H1 (cell line): ENCODE data around the gene HS3ST3B1. TPM values are rescaled to one million over a fixed set of nuclear protein-coding genes. Genes with fewer than 3 reads are reported as not detected.
A peak's percentile ranks its signal among the peaks of the same experiment; 100 is the strongest.

ENCODE experiments used
- CTCF ChIA-PET: fragments of 300-600 bp; sonication (Branson Sonifier 250); formaldehyde crosslinking; loops from one replicate; lab custom pipeline; 2021; ENCODE audit not compliant: partially characterized antibody; lab: Charles Lee
- POLR2A ChIA-PET: fragments of 300-600 bp; sonication (Branson Sonifier 250); formaldehyde crosslinking; loops from one replicate; lab custom pipeline; 2021; ENCODE audit warnings: inconsistent platforms; ENCODE audit not compliant: partially characterized antibody; lab: Charles Lee
- DNase-seq, 2 experiments: peaks; one replicate each; pipeline versions ENCODE4 v3.0.0 to v3.0.0-alpha.2; 2010 to 2022; ENCODE audit warnings: low spot score in 2 of 2, low read depth in 1 of 2, mixed read lengths in 1 of 2
- FAIRE-seq: peaks from 2 replicates; lab custom pipeline; 2011; peaks lifted over from hg19 to GRCh38; lab: Jason Lieb, UNC
- H2AFZ ChIP-seq: 2 replicates; pipeline ENCODE4 v1.8.1; 2012; ENCODE audit warnings: low read length, inconsistent platforms
- H2AK5ac ChIP-seq: 2 replicates; pipeline ENCODE4 v1.6.1; 2013; ENCODE audit warnings: low read depth, low read length
- H2BK120ac ChIP-seq: replicated peaks from 2 replicates; pipeline ENCODE3; 2013; ENCODE audit warnings: low read depth, low read length, inconsistent platforms
- H2BK12ac ChIP-seq: 2 replicates; pipeline ENCODE4 v1.6.1; 2013; ENCODE audit warnings: low read depth, low read length
- H2BK15ac ChIP-seq: 2 replicates; pipeline ENCODE4 v1.6.1; 2013; ENCODE audit warnings: low read length
- H2BK20ac ChIP-seq: 2 replicates; pipeline ENCODE4 v1.6.1; 2013; ENCODE audit warnings: low read length
- H2BK5ac ChIP-seq: 2 replicates; pipeline ENCODE4 v1.6.1; 2013; ENCODE audit warnings: low read depth, low read length
- H3K14ac ChIP-seq: 2 replicates; pipeline ENCODE4 v1.6.1; 2013; ENCODE audit warnings: inconsistent platforms; ENCODE audit not compliant: insufficient read length
- H3K18ac ChIP-seq: 2 replicates; pipeline ENCODE4 v1.6.1; 2013; ENCODE audit warnings: low read length; ENCODE audit errors: extremely low read depth
- H3K23ac ChIP-seq: 2 replicates; pipeline ENCODE4 v1.6.1; 2013; ENCODE audit warnings: inconsistent platforms; ENCODE audit not compliant: insufficient read length
- H3K23me2 ChIP-seq: 2 replicates; pipeline ENCODE4 v1.6.1; 2013; ENCODE audit warnings: low read depth, low read length
- H3K27ac ChIP-seq: 2 replicates; pipeline ENCODE4 v1.6.1; 2011; ENCODE audit warnings: low read depth, low read length, inconsistent platforms
- H3K27me3 ChIP-seq, 4 experiments: replicated peaks in 1 of 4; 1 replicate in 1 of 4; 2 replicates in 3 of 4; pipeline versions ENCODE4 v1.6.1 to v1.8.1; 2011 to 2013; ENCODE audit warnings: low read length in 3 of 4, mild to moderate bottlenecking in 3 of 4, inconsistent platforms in 2 of 4, mixed read lengths in 2 of 4, moderate library complexity in 1 of 4; ENCODE audit not compliant: control insufficient read depth in 3 of 4, insufficient read depth in 3 of 4; ENCODE audit errors: extremely low read depth in 1 of 4
- H3K36me3 ChIP-seq, 4 experiments: 2 replicates each; pipeline versions ENCODE4 v1.6.1 to v1.8.1; 2011 to 2013; ENCODE audit warnings: mild to moderate bottlenecking in 4 of 4, low read length in 3 of 4, moderate library complexity in 2 of 4, control low read depth in 1 of 4, inconsistent platforms in 1 of 4; ENCODE audit not compliant: insufficient read depth in 4 of 4, control insufficient read depth in 2 of 4
- H3K4ac ChIP-seq: replicated peaks from 2 replicates; pipeline ENCODE3; 2013; ENCODE audit warnings: low read length, low read depth, mixed read lengths, inconsistent platforms; ENCODE audit not compliant: insufficient read length
- H3K4me1 ChIP-seq, 4 experiments: replicated peaks in 1 of 4; 1 replicate in 1 of 4; 2 replicates in 3 of 4; pipeline versions ENCODE4 v1.6.1 to v1.8.1; 2011 to 2013; ENCODE audit warnings: low read length in 3 of 4, inconsistent platforms in 2 of 4, mixed read lengths in 1 of 4; ENCODE audit not compliant: insufficient read depth in 4 of 4, control insufficient read depth in 3 of 4
- H3K4me2 ChIP-seq, 2 experiments: 2 replicates each; pipeline versions ENCODE4 v1.6.1 to v1.8.1; 2011 to 2013; ENCODE audit warnings: low read depth in 2 of 2, low read length in 2 of 2, control low read depth in 1 of 2, inconsistent platforms in 1 of 2, mild to moderate bottlenecking in 1 of 2; ENCODE audit not compliant: insufficient read depth in 1 of 2
- H3K4me3 ChIP-seq, 4 experiments: fragments of 200-600, 300-600 bp in 1 of 4; sonication (generic), shearing (Covaris generic), sonication (Bioruptor Twin) in 1 of 4; 2 replicates each; pipeline versions ENCODE4 v1.5.1 to v1.8.1; 2011 to 2016; ENCODE audit warnings: low read length in 4 of 4, low read depth in 3 of 4, control low read depth in 2 of 4, inconsistent platforms in 2 of 4, mild to moderate bottlenecking in 2 of 4, mixed read lengths in 1 of 4, moderate library complexity in 1 of 4; ENCODE audit not compliant: insufficient read depth in 2 of 4; ENCODE audit errors: extremely low read depth in 1 of 4
- H3K56ac ChIP-seq: replicated peaks from 2 replicates; pipeline ENCODE3; 2013; ENCODE audit warnings: low read depth, mild to moderate bottlenecking, mixed read lengths, low read length, inconsistent platforms; ENCODE audit not compliant: insufficient read length
- H3K79me1 ChIP-seq: 2 replicates; pipeline ENCODE4 v1.6.1; 2013; ENCODE audit warnings: low read depth, low read length, control low read depth
- H3K79me2 ChIP-seq, 2 experiments: 2 replicates each; pipeline versions ENCODE4 v1.6.1 to v1.8.1; 2012 to 2013; ENCODE audit warnings: low read length in 2 of 2, mild to moderate bottlenecking in 2 of 2, inconsistent platforms in 1 of 2; ENCODE audit not compliant: insufficient read depth in 2 of 2, control insufficient read depth in 1 of 2
- H3K9ac ChIP-seq, 4 experiments: replicated peaks in 1 of 4; 1 replicate in 1 of 4; 2 replicates in 3 of 4; pipeline versions ENCODE4 v1.6.1 to v1.8.1; 2011 to 2013; ENCODE audit warnings: low read depth in 3 of 4, low read length in 3 of 4, control low read depth in 2 of 4, mild to moderate bottlenecking in 2 of 4, moderate library complexity in 2 of 4, inconsistent platforms in 1 of 4; ENCODE audit errors: extremely low read depth in 1 of 4
- H3K9me3 ChIP-seq, 2 experiments: 2 replicates each; pipeline versions ENCODE4 v1.6.1 to v1.8.1; 2012 to 2013; ENCODE audit warnings: mild to moderate bottlenecking in 2 of 2, moderate library complexity in 2 of 2, control low read depth in 1 of 2, inconsistent platforms in 1 of 2, low read depth in 1 of 2, low read length in 1 of 2, mixed read lengths in 1 of 2; ENCODE audit not compliant: insufficient read depth in 2 of 2
- H4K20me1 ChIP-seq, 2 experiments: replicated peaks in 1 of 2; 2 replicates each; pipeline versions ENCODE3 to v1.8.1; 2011 to 2013; ENCODE audit warnings: inconsistent platforms in 2 of 2, low read length in 2 of 2, mild to moderate bottlenecking in 1 of 2; ENCODE audit not compliant: insufficient read depth in 2 of 2, control insufficient read depth in 1 of 2
- H4K5ac ChIP-seq: 2 replicates; pipeline ENCODE4 v1.6.1; 2013; ENCODE audit warnings: low read length, low read depth, mixed read lengths, inconsistent platforms; ENCODE audit not compliant: insufficient read length
- H4K8ac ChIP-seq: 2 replicates; pipeline ENCODE4 v1.8.0; 2013; ENCODE audit warnings: mild to moderate bottlenecking, moderate library complexity, low read length, inconsistent platforms; ENCODE audit not compliant: insufficient read depth; ENCODE audit errors: extremely low read depth
- H4K91ac ChIP-seq: replicated peaks from 2 replicates; pipeline ENCODE3; 2013; ENCODE audit warnings: low read length, mixed read lengths, inconsistent platforms; ENCODE audit not compliant: insufficient read length
- NRF1 ChIP-seq: IDR thresholded peaks from 2 replicates; pipeline ENCODE4 v1.6.1; 2011; ENCODE audit warnings: mild to moderate bottlenecking, low read depth, low read length, improper control_type of control experiment
- RAD21 ChIP-seq, 2 experiments: IDR thresholded peaks in 1 of 2; conservative IDR thresholded peaks in 1 of 2; 2 replicates each; pipeline ENCODE4 v1.6.1; 2011; ENCODE audit warnings: low read depth in 2 of 2, low read length in 2 of 2, improper control_type of control experiment in 1 of 2, inconsistent platforms in 1 of 2, mild to moderate bottlenecking in 1 of 2, moderate library complexity in 1 of 2
- WGBS, 2 experiments: shearing (Covaris generic) in 1 of 2; methylation state at CpG; one replicate each; pipeline versions ENCODE4 v1.1.6 to v1.1.7; 2013 to 2015; ENCODE audit warnings: low lambda C conversion rate in 2 of 2, mixed read lengths in 2 of 2, inconsistent platforms in 1 of 2, low coverage in 1 of 2, missing lambda C conversion rate in 1 of 2; ENCODE audit not compliant: insufficient replicate concordance in 2 of 2, insufficient coverage in 1 of 2, insufficient read length in 1 of 2; ENCODE audit errors: extremely low coverage in 1 of 2, missing lambda C conversion rate in 1 of 2; 5-methylcytosine and 5-hydroxymethylcytosine counted together
- polyA plus RNA-seq, 7 experiments: library from polyadenylated mRNA; depleted of rRNA in 3 of 7; stranded (reverse) in 5 of 7; unstranded in 2 of 7; fragments of >200 nt in 5 of 7; fragments of 200-250 nt in 2 of 7; gene quantifications; 1 replicate in 5 of 7; 2 replicates in 1 of 7; 4 replicates in 1 of 7; pipeline versions ENCODE4 v1.2.1 to v1.2.3, GENCODE V29; 2011 to 2013; ENCODE audit warnings: missing spikeins in 2 of 7, mixed read lengths in 2 of 7
- total RNA-seq: library from RNA; stranded (reverse); fragmentation: NEBNext Ultra II Directional; extraction: Animal tissue kit (Norgen Biotek cat#: 25700); gene quantifications from 2 replicates; pipeline ENCODE4 v1.2.1, GENCODE V29; 2021

Gene HS3ST3B1
- total and polyA plus RNA-seq, 2 of the 8 experiments (the other 6 are each of a cell fraction or from before 2014, with no cell fraction given), result 4.7 to 14.4 TPM

- H3K14ac ChIP-seq, result no peak overlapping the region
- peaks cover 2 to 17% (median 14%) of the 10 kb centered on the region in 4 experiments for H3K27me3 ChIP-seq
- peaks cover 2% of the 10 kb centered on the region; the same call in 1 of the 2 replicates for H3K79me1 ChIP-seq
- H3K79me2 ChIP-seq, result peaks cover 0 to 80% of the 10 kb centered on the region in 2 experiments; a peak in 2 of 4 replicates
- H3K36me3 ChIP-seq, result no peaks in the 10 kb centered on the region; a peak in 1 of 8 replicates
- H3K4ac ChIP-seq, result no peak overlapping the region
- peaks cover 2 to 8% of the 10 kb centered on the region in 2 experiments for H4K20me1 ChIP-seq
- no peak overlapping the region for H2BK5ac ChIP-seq
- H3K4me1 ChIP-seq, result peaks cover 11 to 46% (median 23%) of the 10 kb centered on the region in 4 experiments
- H3K9me3 ChIP-seq, result no peaks in the 10 kb centered on the region
- ChIA-PET POLR2A (interaction anchor here (0.6 to 2.4 kb wide), 7 partner anchors 8 to 211 kb away, joined by 3 to 22 read pairs (median 3); partner anchors contain the start of gene HS3ST3B1), CTCF (no interaction called here)
- H2AFZ ChIP-seq, result no peak overlapping the region
- H2BK12ac ChIP-seq, result peak overlapping the region; percentile 62; the same call in 1 of the 2 replicates
- H2BK20ac ChIP-seq, result no peak overlapping the region
- H3K23me2 ChIP-seq, result peaks cover 17% of the 10 kb centered on the region
- H3K9ac ChIP-seq, result peak overlapping the region in 1 of 4 experiments; percentile 61; a peak in 2 of 7 replicates
- H3K56ac ChIP-seq, result no peak overlapping the region
- peak overlapping the region; percentile 25 for H2BK120ac ChIP-seq
- H4K8ac ChIP-seq, result no peak overlapping the region
- H3K18ac ChIP-seq, result peak overlapping the region; percentile 4; the same call in 1 of the 2 replicates
- H4K91ac ChIP-seq, result peak overlapping the region; percentile 88
- peak overlapping the region; percentile 30 to 81 (median 42) for H3K4me3 ChIP-seq
- no peak overlapping the region for H2BK15ac ChIP-seq
- TF ChIP-seq NRF1 (no peak), RAD21 (IDR thresholded peaks at IDR 0.05 in 1 of 2, conservative IDR thresholded peaks at IDR 0.05 in 1 of 2; ENCODE audit: low read depth in 2 of 2, low read length in 2 of 2) (no peak)
- peak; percentile 7 for FAIRE-seq
- no peak overlapping the region for H3K23ac ChIP-seq
- DNase-seq, result no peak
- H3K4me2 ChIP-seq, result peak overlapping the region; percentile 68 to 99
- WGBS, 2 experiments, result 32% methylated on average over 4 of the region's 4 CpGs; no CpG with 5 or more reads in 1 of the 2 experiments
- no peak overlapping the region for H3K27ac ChIP-seq
- H4K5ac ChIP-seq, result peak overlapping the region; percentile 8
- no peak overlapping the region for H2AK5ac ChIP-seq
Measured at GRCh38 chr17:14308636-14308964, 7.7 kb downstream of the HS3ST3B1 start.
